SK-N-SH treated with all-trans-retinoic acid at 6 μM for 48 hours (cell line): ENCODE data around the gene C15orf62.

Experiments used
- ARNTL ChIP-seq: fragments of 450-650 bp; formaldehyde crosslinking; IDR thresholded peaks from 2 replicates; pipeline ENCODE4 v1.5.0; 2020; ENCODE audit warnings: low read depth, mild to moderate bottlenecking, moderate library complexity, borderline replicate concordance
- CSRNP3 ChIP-seq: fragments of 250-450 bp; sonication (Bioruptor Pico); IDR thresholded peaks from 2 replicates; pipeline ENCODE4 v1.5.1; 2021; ENCODE audit warnings: mild to moderate bottlenecking, moderate library complexity
- ISL1 ChIP-seq: fragments of 250-450 bp; sonication (Bioruptor Pico); IDR thresholded peaks from 2 replicates; pipeline ENCODE4 v2.1.2; 2022; ENCODE audit warnings: mild to moderate bottlenecking, moderate library complexity
- OSR1 ChIP-seq: fragments of 250-450 bp; sonication (Bioruptor Pico); IDR thresholded peaks from 2 replicates; pipeline ENCODE4 v1.8.0; 2022; ENCODE audit warnings: moderate library complexity, mild to moderate bottlenecking, inconsistent platforms
- PPARA ChIP-seq: fragments of 250-450 bp; sonication (Bioruptor Pico); IDR thresholded peaks from 2 replicates; pipeline ENCODE4 v1.5.0; 2020; ENCODE audit warnings: mild to moderate bottlenecking, borderline replicate concordance
- TCF4 ChIP-seq: fragments of 250-450 bp; sonication (Bioruptor Pico); IDR thresholded peaks from 2 replicates; pipeline ENCODE4 v1.8.0; 2021; ENCODE audit warnings: mild to moderate bottlenecking, moderate library complexity, borderline replicate concordance
- ZC3H10 ChIP-seq: fragments of 250-450 bp; sonication (Bioruptor Pico); IDR thresholded peaks from 2 replicates; pipeline ENCODE4 v1.5.1; 2021; ENCODE audit warnings: mild to moderate bottlenecking, moderate library complexity
- ZFP30 ChIP-seq: fragments of 450-650 bp; formaldehyde crosslinking; IDR thresholded peaks from 2 replicates; pipeline ENCODE4 v1.5.0; 2022; ENCODE audit warnings: mild to moderate bottlenecking, moderate library complexity
- ZNF8 ChIP-seq: fragments of 450-650 bp; formaldehyde crosslinking; IDR thresholded peaks from 2 replicates; pipeline ENCODE4 v1.5.0; 2020; ENCODE audit warnings: mild to moderate bottlenecking, moderate library complexity
- TF ChIP-seq, protein P1 (sequence below): fragments of 250-450 bp; sonication (Bioruptor Pico); IDR thresholded peaks from 2 replicates; pipeline ENCODE4 v1.8.0; 2020; ENCODE audit warnings: mild to moderate bottlenecking, moderate library complexity, borderline replicate concordance

DNA sequence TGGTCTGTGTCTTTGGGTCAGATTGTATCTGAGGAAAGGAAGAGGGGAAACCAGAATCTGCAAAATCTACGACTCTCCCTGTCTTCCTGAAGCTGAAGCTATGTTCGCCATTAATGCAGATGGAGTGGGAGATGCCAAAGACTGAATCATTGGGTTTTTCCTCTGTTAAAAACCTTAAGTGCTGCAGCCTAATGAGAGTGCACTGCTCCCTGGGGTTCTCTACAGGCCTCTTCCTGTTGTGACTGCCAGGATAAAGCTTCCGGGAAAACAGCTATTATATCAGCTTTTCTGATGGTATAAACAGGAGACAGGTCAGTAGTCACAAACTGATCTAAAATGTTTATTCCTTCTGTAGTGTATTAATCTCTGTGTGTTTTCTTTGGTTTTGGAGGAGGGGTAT is 38.7 kb upstream of the C15orf62 start:
- no peak for TF ChIP-seq ZNF8 (CRISPR knock-in tag)
- no peak for TF ChIP-seq ZC3H10
- TF ChIP-seq OSR1 (CRISPR knock-in tag) = no peak
- TF ChIP-seq ARNTL (CRISPR knock-in tag) = no peak
- no peak for TF ChIP-seq PPARA (CRISPR knock-in tag)
- no peak for TF ChIP-seq CSRNP3 (CRISPR knock-in tag)
- TF ChIP-seq ISL1 (CRISPR knock-in tag) = no peak
- TF ChIP-seq, protein P1, sequence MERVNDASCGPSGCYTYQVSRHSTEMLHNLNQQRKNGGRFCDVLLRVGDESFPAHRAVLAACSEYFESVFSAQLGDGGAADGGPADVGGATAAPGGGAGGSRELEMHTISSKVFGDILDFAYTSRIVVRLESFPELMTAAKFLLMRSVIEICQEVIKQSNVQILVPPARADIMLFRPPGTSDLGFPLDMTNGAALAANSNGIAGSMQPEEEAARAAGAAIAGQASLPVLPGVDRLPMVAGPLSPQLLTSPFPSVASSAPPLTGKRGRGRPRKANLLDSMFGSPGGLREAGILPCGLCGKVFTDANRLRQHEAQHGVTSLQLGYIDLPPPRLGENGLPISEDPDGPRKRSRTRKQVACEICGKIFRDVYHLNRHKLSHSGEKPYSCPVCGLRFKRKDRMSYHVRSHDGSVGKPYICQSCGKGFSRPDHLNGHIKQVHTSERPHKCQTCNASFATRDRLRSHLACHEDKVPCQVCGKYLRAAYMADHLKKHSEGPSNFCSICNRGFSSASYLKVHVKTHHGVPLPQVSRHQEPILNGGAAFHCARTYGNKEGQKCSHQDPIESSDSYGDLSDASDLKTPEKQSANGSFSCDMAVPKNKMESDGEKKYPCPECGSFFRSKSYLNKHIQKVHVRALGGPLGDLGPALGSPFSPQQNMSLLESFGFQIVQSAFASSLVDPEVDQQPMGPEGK (CRISPR knock-in tag) = no peak
- no peak for TF ChIP-seq TCF4 (CRISPR knock-in tag)
- TF ChIP-seq ZFP30 = no peak
